Smooth muscle cell (in vitro differentiated cells): ENCODE results near the gene PDE4D. TPM values are rescaled to one million over a fixed set of nuclear protein-coding genes. Genes with fewer than 3 reads are reported as not detected.

Experiments
- DNase-seq: peaks from one replicate; lab custom pipeline; 2025; ENCODE audit not compliant: unreplicated experiment; lab: John Stamatoyannopoulos, UW
- H2AFZ ChIP-seq: fragments of 200-600 bp; sonication (generic); 2 replicates; pipeline ENCODE4 v1.6.0; 2016; ENCODE audit warnings: antibody characterized with exemption, low read depth, mild to moderate bottlenecking
- H3F3A ChIP-seq: fragments of 200-600 bp; sonication (generic); 2 replicates; pipeline ENCODE4 v1.6.0; 2017; ENCODE audit warnings: antibody characterized with exemption, low read depth
- H3K27ac ChIP-seq: fragments of 200-600 bp; sonication (generic); 2 replicates; pipeline ENCODE4 v1.5.1; 2016; ENCODE audit warnings: low read depth, mild to moderate bottlenecking
- H3K27me3 ChIP-seq: fragments of 200-600 bp; sonication (generic); 2 replicates; pipeline ENCODE4 v1.6.1; 2016; ENCODE audit warnings: low read depth, mild to moderate bottlenecking
- H3K36me3 ChIP-seq: fragments of 200-600 bp; sonication (generic); 2 replicates; pipeline ENCODE4 v1.5.1; 2016; ENCODE audit warnings: low read depth
- H3K4me1 ChIP-seq: fragments of 200-600 bp; sonication (generic); 2 replicates; pipeline ENCODE4 v1.5.1; 2016; ENCODE audit warnings: low read depth
- H3K4me2 ChIP-seq: fragments of 200-600 bp; sonication (generic); 2 replicates; pipeline ENCODE4 v1.6.0; 2016; ENCODE audit warnings: mild to moderate bottlenecking
- H3K4me3 ChIP-seq: fragments of 200-600 bp; sonication (generic); 2 replicates; pipeline ENCODE4 v1.5.1; 2016; ENCODE audit warnings: mild to moderate bottlenecking
- H3K79me2 ChIP-seq: fragments of 200-600 bp; sonication (generic); 2 replicates; pipeline ENCODE4 v1.6.0; 2016; ENCODE audit warnings: low read depth, mild to moderate bottlenecking
- H3K9ac ChIP-seq: fragments of 200-600 bp; sonication (generic); 2 replicates; pipeline ENCODE4 v1.6.0; 2016; ENCODE audit warnings: low read depth
- H3K9me3 ChIP-seq: fragments of 200-600 bp; sonication (generic); replicated peaks from 2 replicates; pipeline ENCODE4 v1.5.1; 2016; ENCODE audit warnings: low read depth
- H4K20me1 ChIP-seq: fragments of 200-600 bp; sonication (generic); 2 replicates; pipeline ENCODE4 v1.6.0; 2016; ENCODE audit warnings: low read depth
- WGBS: methylation state at CpG from one replicate; pipeline ENCODE4 v1.1.7; 2016; ENCODE audit warnings: low lambda C conversion rate; 5-methylcytosine and 5-hydroxymethylcytosine counted together
- polyA plus RNA-seq: library from polyadenylated mRNA; unstranded; fragments of >200 nt; fragmentation: Nextera tagmentation; extraction: Ambion mirVana; gene quantifications from 2 replicates; pipeline ENCODE4 v1.2.1, GENCODE V29; 2016
- total RNA-seq: library from RNA; depleted of rRNA; stranded (reverse); fragments of >200 nt; gene quantifications from 2 replicates; pipeline ENCODE4 v1.2.3, GENCODE V29; 2014
- TF ChIP-seq, protein P1 (sequence below): fragments of 200-600 bp; sonication (generic); IDR thresholded peaks from 2 replicates; pipeline ENCODE4 v1.5.1; 2017; ENCODE audit warnings: borderline replicate concordance, mild to moderate bottlenecking, antibody characterized with exemption; ENCODE audit not compliant: insufficient read depth, poor library complexity, severe bottlenecking

Gene PDE4D
- total and polyA plus RNA-seq, 2 experiments from 2014 or later: 16.4 to 61.0 TPM

DNA sequence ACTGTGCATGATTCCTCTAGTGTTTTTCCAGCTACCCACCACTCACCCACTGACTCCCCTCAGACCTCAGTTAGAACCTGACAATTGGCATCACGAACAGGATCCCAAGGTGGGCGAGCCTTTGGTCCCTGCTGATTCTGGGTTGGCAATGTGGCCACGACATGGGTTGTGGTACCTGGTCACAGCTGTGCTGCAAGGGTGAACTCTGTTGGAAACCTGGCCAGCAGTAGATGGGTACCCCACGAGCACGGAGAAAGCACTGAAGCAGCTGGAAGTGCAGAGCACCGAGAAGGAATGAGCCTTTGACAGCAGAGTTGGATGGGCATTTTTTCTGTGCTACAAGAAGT lies 180.1 kb downstream of the PDE4D start:
- no peak for DNase-seq
- Histone ChIP-seq H3F3A (peaks cover 6% of the 10 kb centered on the region), H3K9ac (no peak overlapping the region), H3K4me1 (peaks cover 24% of the 10 kb centered on the region), H3K27ac (no peak overlapping the region), H3K9me3 (no peaks in the 10 kb centered on the region), H3K27me3 (no peaks in the 10 kb centered on the region), H3K4me3 (no peak overlapping the region), H3K79me2 (peaks cover 7% of the 10 kb centered on the region), H3K36me3 (no peaks in the 10 kb centered on the region), H2AFZ (no peak overlapping the region), H3K4me2 (no peak overlapping the region), H4K20me1 (peaks cover 11% of the 10 kb centered on the region)
- 97% methylated on average over 6 of the region's 6 CpGs for WGBS
- TF ChIP-seq, protein P1, sequence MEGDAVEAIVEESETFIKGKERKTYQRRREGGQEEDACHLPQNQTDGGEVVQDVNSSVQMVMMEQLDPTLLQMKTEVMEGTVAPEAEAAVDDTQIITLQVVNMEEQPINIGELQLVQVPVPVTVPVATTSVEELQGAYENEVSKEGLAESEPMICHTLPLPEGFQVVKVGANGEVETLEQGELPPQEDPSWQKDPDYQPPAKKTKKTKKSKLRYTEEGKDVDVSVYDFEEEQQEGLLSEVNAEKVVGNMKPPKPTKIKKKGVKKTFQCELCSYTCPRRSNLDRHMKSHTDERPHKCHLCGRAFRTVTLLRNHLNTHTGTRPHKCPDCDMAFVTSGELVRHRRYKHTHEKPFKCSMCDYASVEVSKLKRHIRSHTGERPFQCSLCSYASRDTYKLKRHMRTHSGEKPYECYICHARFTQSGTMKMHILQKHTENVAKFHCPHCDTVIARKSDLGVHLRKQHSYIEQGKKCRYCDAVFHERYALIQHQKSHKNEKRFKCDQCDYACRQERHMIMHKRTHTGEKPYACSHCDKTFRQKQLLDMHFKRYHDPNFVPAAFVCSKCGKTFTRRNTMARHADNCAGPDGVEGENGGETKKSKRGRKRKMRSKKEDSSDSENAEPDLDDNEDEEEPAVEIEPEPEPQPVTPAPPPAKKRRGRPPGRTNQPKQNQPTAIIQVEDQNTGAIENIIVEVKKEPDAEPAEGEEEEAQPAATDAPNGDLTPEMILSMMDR: no peak

DNA sequence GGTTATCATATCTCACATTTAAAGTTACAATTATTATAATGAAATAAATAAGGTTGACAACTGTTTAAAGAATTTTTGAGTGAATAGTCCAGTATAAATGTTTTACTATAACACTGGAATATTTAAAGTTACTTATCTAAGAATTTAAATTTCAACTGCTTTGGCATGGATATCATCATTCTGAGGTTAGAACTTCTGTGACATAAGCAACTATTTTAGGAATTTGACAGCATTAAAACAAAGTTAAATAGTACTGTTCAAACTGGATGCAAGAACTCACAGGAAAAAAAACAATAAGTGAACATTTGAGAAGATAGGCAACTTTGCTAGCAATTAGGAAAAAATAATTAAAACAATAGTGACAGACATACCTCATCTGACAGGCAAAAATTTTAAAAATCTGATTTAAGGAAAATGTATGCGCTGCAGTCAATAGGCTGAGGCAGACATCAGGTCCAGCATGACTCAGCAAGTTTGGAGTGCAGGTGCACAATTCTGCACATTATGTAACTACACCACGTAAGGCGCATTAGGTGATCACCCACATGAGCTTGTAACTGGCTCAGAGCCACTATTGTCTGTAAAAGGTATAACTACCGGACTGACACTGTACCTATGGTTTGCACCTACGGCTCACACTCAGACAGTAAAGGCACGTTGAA lies 180.6 kb downstream of the PDE4D start:
- no peaks in the 10 kb centered on the region for H3K27me3 ChIP-seq
- H3K9ac ChIP-seq: no peak overlapping the region
- DNase-seq: no peak
- H3K4me3 ChIP-seq: no peak overlapping the region
- no peaks in the 10 kb centered on the region for H3K36me3 ChIP-seq
- H3F3A ChIP-seq: peaks cover 6% of the 10 kb centered on the region
- WGBS: 95% methylated on average over 6 of the region's 6 CpGs
- no peak overlapping the region for H2AFZ ChIP-seq
- H3K27ac ChIP-seq: no peak overlapping the region
- peaks cover 24% of the 10 kb centered on the region for H3K4me1 ChIP-seq
- TF ChIP-seq, protein P1: no peak
- peaks cover 6% of the 10 kb centered on the region for H4K20me1 ChIP-seq
- no peaks in the 10 kb centered on the region for H3K9me3 ChIP-seq
- H3K4me2 ChIP-seq: no peak overlapping the region
- peaks cover 2% of the 10 kb centered on the region for H3K79me2 ChIP-seq

- Histone ChIP-seq H3K4me3 (no peak overlapping the region), H3K27ac (no peak overlapping the region), H3K9me3 (no peaks in the 10 kb centered on the region), H3K36me3 (no peaks in the 10 kb centered on the region), H3K79me2 (no peaks in the 10 kb centered on the region), H4K20me1 (peaks cover 5% of the 10 kb centered on the region), H3K4me1 (peaks cover 24% of the 10 kb centered on the region), H3K9ac (no peak overlapping the region), H3K4me2 (peak overlapping the region; percentile 62), H2AFZ (no peak overlapping the region), H3K27me3 (no peaks in the 10 kb centered on the region), H3F3A (peaks cover 6% of the 10 kb centered on the region)
- DNase-seq: no peak
- TF ChIP-seq, protein P1: no peak
- WGBS: 94% methylated on average over 1 of the region's 1 CpG
These were observed 182.2 kb downstream of the PDE4D start for GRCh38 chr5:59711310-59711709.

DNA sequence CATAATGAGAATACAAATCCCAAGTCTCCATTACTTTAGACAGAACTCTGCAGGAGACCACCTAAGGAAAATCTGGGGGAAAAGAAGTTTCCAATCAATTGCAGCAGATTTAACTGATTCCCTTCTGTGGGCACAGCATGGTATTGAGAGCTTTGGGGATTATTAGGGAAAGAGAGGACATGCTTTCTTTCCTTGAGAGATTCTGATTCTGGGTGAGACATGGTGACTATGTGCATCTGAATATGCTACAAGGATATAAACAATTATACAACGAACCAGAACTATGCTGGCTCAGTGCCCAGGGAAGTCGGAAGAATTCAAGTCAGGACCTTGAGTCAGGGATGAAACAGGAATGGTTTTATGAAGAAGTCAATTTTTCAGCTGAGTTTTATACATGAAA lies 183.7 kb downstream of the PDE4D start:
- H3K4me1 ChIP-seq: peaks cover 27% of the 10 kb centered on the region
- WGBS: 14% methylated on average over 2 of the region's 2 CpGs
- H3K4me3 ChIP-seq: no peak overlapping the region
- no peaks in the 10 kb centered on the region for H3K27me3 ChIP-seq
- H3K27ac ChIP-seq: peak overlapping the region; percentile 64
- H3K36me3 ChIP-seq: no peaks in the 10 kb centered on the region
- TF ChIP-seq, protein P1: no peak
- peaks cover 5% of the 10 kb centered on the region for H4K20me1 ChIP-seq
- H3K79me2 ChIP-seq: no peaks in the 10 kb centered on the region
- peak overlapping the region; percentile 62 for H3K4me2 ChIP-seq
- H2AFZ ChIP-seq: peak overlapping the region; percentile 3
- H3F3A ChIP-seq: peaks cover 6% of the 10 kb centered on the region
- DNase-seq: no peak
- peak overlapping the region; percentile 5 for H3K9ac ChIP-seq
- no peaks in the 10 kb centered on the region for H3K9me3 ChIP-seq
